Right cardiac atrium (tissue), 5 donors: ENCODE measurements around the gene TBC1D9. TPM values are rescaled to one million over a fixed set of nuclear protein-coding genes. Genes with fewer than 3 reads are reported as not detected.

Source experiments
- ATAC-seq, 2 donors: fragments of 200-7000 bp; cut with Tn5 transposase; one replicate each; pipeline versions ENCODE4 v1.8.0 to v1.9.1; 2020; ENCODE audit warnings: moderate library complexity in 2 of 2, mild to moderate bottlenecking in 1 of 2
- DNase-seq, 3 donors: peaks; one replicate each; pipeline ENCODE4 v3.0.0-alpha.2; 2020
- H3K27ac ChIP-seq: one replicate; pipeline ENCODE4 v1.5.1; 2013; ENCODE audit warnings: mild to moderate bottlenecking, low read length, control low read depth, moderate library complexity
- H3K27me3 ChIP-seq: one replicate; pipeline ENCODE4 v1.6.1; 2013; ENCODE audit not compliant: control insufficient read depth, insufficient read depth
- H3K4me1 ChIP-seq: one replicate; pipeline ENCODE4 v1.6.1; 2013; ENCODE audit warnings: low read length; ENCODE audit not compliant: control insufficient read depth, insufficient read depth
- H3K4me3 ChIP-seq: one replicate; pipeline ENCODE4 v1.5.1; 2013; ENCODE audit warnings: low read length, control low read depth
- H3K9me3 ChIP-seq: one replicate; pipeline ENCODE4 v1.6.1; 2013; ENCODE audit warnings: low read length; ENCODE audit not compliant: control insufficient read depth
- WGBS: extraction: QIAGEN DNeasy Blood & Tissue Kit; methylation state at CpG from one replicate; pipeline ENCODE4 v1.1.7; 2013; 5-methylcytosine and 5-hydroxymethylcytosine counted together
- intact Hi-C, 4 donors: fragments of 100-400 bp; cut with DNase I; formaldehyde crosslinking; loops; one replicate each; pipeline versions ENCODE4 v1.11.0 to v1.14.0; 2022 to 2023
- polyA plus RNA-seq: library from polyadenylated mRNA; stranded (reverse); fragments of 200-250 nt; gene quantifications from one replicate; pipeline ENCODE4 v1.2.3, GENCODE V29; 2013
- total RNA-seq, 4 donors: library from RNA; stranded (reverse); fragmentation: NEBNext Ultra II Directional; extraction: Animal tissue kit (Norgen Biotek cat#: 25700); gene quantifications; one replicate each; pipeline ENCODE4 v1.2.1, GENCODE V29; 2021
- donor health status: healthy with polysubstance abuse.
- donor health status: DM: no; HTN: yes; CAD: no.
- donor health status: DM: no; HTN: no; CAD: no.
- donor health status: DM: no; HTN: yes; CAD: no; lungs with severe emphysema.
- donor health status: DM: yes; HTN: yes; CAD: no.

Gene TBC1D9
- total and polyA plus RNA-seq, 5 donors, result 5.1 to 13.6 (median 12.7) TPM

GRCh38 chr4:140666889-140667614 lies 89.1 kb downstream of the TBC1D9 start:
- no peak for DNase-seq
- intact Hi-C loops, result no loop called here
- WGBS, result 74% methylated on average over 11 of the region's 11 CpGs
- no peak overlapping the region for H3K4me3 ChIP-seq
- no peaks in the 10 kb centered on the region for H3K9me3 ChIP-seq
- no peaks in the 10 kb centered on the region for H3K27me3 ChIP-seq
- no peak for ATAC-seq
- H3K27ac ChIP-seq, result no peak overlapping the region
- H3K4me1 ChIP-seq, result no peaks in the 10 kb centered on the region

GRCh38 chr4:140662082-140662869 lies 93.9 kb downstream of the TBC1D9 start:
- DNase-seq (no peak), ATAC-seq (no peak)
- WGBS, result 86% methylated on average over 3 of the region's 3 CpGs
- no peak overlapping the region for H3K27ac ChIP-seq
- no peak overlapping the region for H3K4me3 ChIP-seq
- H3K4me1 ChIP-seq, result no peaks in the 10 kb centered on the region
- no peaks in the 10 kb centered on the region for H3K27me3 ChIP-seq
- no peaks in the 10 kb centered on the region for H3K9me3 ChIP-seq
- intact Hi-C loops, result no loop called here

GRCh38 chr4:140661550-140661949 lies 94.6 kb downstream of the TBC1D9 start:
- intact Hi-C loops, result no loop called here
- ATAC-seq (no peak), DNase-seq (no peak)
- no peaks in the 10 kb centered on the region for H3K4me1 ChIP-seq
- H3K4me3 ChIP-seq, result no peak overlapping the region
- H3K27me3 ChIP-seq, result no peaks in the 10 kb centered on the region
- 95% methylated on average over 1 of the region's 1 CpG for WGBS
- no peaks in the 10 kb centered on the region for H3K9me3 ChIP-seq
- no peak overlapping the region for H3K27ac ChIP-seq

DNA sequence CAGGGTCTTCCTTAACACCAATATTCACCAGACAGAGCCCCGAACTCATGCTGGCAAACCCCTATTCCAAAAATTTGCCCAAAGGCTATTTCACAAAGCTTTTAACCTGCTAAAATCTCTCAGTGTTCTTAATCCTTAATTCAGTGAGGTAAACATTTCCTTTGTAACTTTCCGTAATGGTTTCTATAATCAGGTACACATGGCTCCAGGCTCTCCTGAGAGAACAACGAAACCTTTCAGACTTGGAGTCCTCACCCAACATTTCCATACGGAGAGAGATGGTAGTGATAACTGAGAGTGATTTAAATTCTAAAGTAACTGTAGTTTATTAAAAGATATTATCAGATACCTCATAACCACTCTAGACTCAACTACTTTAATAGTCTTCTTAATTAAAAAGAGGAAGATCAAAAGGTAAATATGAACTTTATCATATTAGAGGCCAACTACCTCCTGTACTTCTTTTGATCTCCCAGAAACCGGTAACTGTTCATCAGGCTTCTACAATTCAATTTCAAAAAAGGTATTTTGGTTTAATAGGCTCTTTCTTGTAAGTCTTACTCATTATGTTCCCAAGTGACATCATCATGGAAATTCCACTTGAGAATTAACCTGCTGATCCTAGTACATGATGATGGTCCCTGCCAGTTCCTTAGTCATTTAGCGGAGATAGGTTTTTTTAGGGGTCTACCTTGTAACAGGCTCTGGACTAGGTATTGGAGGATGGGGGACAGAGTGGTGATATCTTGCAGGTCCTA lies 96.1 kb downstream of the TBC1D9 start:
- no peak for ATAC-seq
- Histone ChIP-seq H3K4me3 (no peak overlapping the region), H3K4me1 (no peaks in the 10 kb centered on the region), H3K27ac (no peak overlapping the region), H3K27me3 (no peaks in the 10 kb centered on the region), H3K9me3 (no peaks in the 10 kb centered on the region)
- WGBS, result 96% methylated on average over 6 of the region's 6 CpGs
- intact Hi-C loops, result loop anchor here in 1 of 4 donors (10.0 kb wide), 1 partner anchor 105 kb away; no protein-coding TSS in a partner anchor
- DNase-seq, result no peak

- H3K27ac ChIP-seq, result no peak overlapping the region
- 96% methylated on average over 1 of the region's 1 CpG for WGBS
- H3K9me3 ChIP-seq, result no peaks in the 10 kb centered on the region
- DNase-seq (no peak), ATAC-seq (no peak)
- no peaks in the 10 kb centered on the region for H3K27me3 ChIP-seq
- intact Hi-C loops, result loop anchor here in 1 of 4 donors (10.0 kb wide), 1 partner anchor 110 kb away; no protein-coding TSS in a partner anchor
- no peak overlapping the region for H3K4me3 ChIP-seq
- no peaks in the 10 kb centered on the region for H3K4me1 ChIP-seq
Measured at GRCh38 chr4:140654495-140654814, 101.7 kb downstream of the TBC1D9 start.

GRCh38 chr4:140653718-140654494 lies 102.3 kb downstream of the TBC1D9 start:
- intact Hi-C loops, result loop anchor here in 1 of 4 donors (10.0 kb wide), 1 partner anchor 111 kb away; no protein-coding TSS in a partner anchor
- no peaks in the 10 kb centered on the region for H3K9me3 ChIP-seq
- H3K4me1 ChIP-seq, result no peaks in the 10 kb centered on the region
- 41% methylated on average over 8 of the region's 8 CpGs for WGBS
- peak overlapping the region; percentile 25 for H3K4me3 ChIP-seq
- H3K27ac ChIP-seq, result no peak overlapping the region
- peak in 1 of 3 donors; percentile 50 for DNase-seq
- no peaks in the 10 kb centered on the region for H3K27me3 ChIP-seq
- peak; percentile 82 to 87 for ATAC-seq

- Histone ChIP-seq H3K4me1 (no peaks in the 10 kb centered on the region), H3K9me3 (no peaks in the 10 kb centered on the region), H3K27me3 (no peaks in the 10 kb centered on the region), H3K4me3 (no peak overlapping the region), H3K27ac (no peak overlapping the region)
- DNase-seq (no peak), ATAC-seq (no peak)
- 95% methylated on average over 2 of the region's 2 CpGs for WGBS
- intact Hi-C loops, result loop anchor here in 1 of 4 donors (10.0 kb wide), 1 partner anchor 112 kb away; no protein-coding TSS in a partner anchor
Measured at GRCh38 chr4:140652601-140653000, 103.6 kb downstream of the TBC1D9 start.

DNA sequence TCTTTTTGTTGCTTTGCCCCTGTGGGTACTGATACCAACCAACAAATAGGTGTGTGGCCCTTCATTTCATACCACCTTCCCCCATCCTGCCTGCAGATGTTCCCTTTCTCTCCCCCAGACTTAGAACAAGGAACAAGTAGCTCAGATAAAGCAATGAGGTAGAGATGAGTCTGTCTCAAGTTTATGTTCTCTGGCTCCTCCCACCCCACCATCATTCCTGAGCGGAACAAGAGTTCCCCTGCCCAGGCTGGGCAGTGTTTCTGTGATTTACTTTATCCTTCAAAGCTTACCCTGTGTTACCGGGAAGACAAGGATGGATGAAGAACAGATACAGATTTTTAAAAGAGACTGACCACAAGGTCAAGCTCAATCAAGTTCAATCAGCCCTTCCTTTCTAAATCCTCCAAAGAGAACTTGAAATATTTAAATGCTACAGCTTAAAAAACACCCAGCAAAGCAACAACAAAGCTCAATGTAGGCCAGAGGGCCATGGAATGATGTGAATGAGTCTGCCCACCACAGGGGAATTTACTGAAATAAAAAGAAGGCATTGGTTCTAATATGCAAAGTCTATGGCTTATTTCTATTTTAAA lies 107.4 kb downstream of the TBC1D9 start:
- WGBS, result 93% methylated on average over 2 of the region's 2 CpGs
- intact Hi-C loops, result loop anchor here in 1 of 4 donors (10.0 kb wide), 1 partner anchor 106 kb away; the partner anchor contains the start of gene TBC1D9

DNA sequence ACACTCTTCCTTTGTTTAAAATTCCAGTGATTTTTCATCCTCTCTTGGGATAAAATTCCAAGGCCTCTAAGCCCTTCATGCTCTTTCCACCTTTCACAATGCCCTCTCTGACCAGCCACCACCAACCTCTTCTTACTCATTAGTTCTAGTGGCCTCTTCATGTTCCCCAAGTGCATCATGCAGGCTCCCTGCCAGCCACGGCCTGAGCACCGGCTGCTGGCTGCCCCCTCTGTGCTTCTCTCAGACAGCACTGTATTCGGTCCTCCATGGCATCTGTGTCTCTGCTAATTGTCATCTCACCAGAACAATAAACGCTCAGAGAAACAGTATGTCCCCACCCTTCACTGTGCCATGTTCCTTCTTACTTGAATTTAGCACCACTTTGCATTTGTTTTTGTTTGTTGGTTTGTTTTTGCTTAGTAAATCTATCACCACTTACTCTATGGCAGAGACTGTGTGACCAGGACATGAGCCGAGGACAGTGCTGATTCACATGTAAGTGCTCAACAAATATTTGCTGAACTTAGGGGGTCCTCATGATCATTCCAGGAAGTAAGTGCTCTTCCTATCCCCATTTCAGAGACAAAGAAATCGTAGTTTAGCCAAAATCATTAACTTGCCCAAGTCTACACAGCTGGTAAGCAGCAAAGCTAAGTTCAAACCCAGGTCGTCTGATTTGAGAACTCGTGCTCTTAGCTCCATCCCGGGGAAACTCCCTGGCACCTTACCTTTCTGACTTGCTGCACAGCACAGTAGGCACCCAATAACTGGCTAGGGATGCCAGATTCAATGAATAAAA lies 110.4 kb downstream of the TBC1D9 start:
- no peak overlapping the region for H3K4me3 ChIP-seq
- intact Hi-C loops, result loop anchor here in 1 of 4 donors (10.0 kb wide), 1 partner anchor 109 kb away; the partner anchor contains the start of gene TBC1D9
- no peaks in the 10 kb centered on the region for H3K27me3 ChIP-seq
- DNase-seq, result peak; percentile 13 to 67 (median 60)
- H3K9me3 ChIP-seq, result no peaks in the 10 kb centered on the region
- no peak overlapping the region for H3K27ac ChIP-seq
- no peaks in the 10 kb centered on the region for H3K4me1 ChIP-seq
- 61% methylated on average over 9 of the region's 9 CpGs for WGBS
- ATAC-seq, result peak; percentile 16 to 21

More for the DNA sequence above, 107.4 kb downstream of the TBC1D9 start:
- H3K4me1 ChIP-seq, result no peaks in the 10 kb centered on the region
- no peak overlapping the region for H3K27ac ChIP-seq
- H3K9me3 ChIP-seq, result no peaks in the 10 kb centered on the region
- ATAC-seq (no peak), DNase-seq (no peak)
- H3K4me3 ChIP-seq, result no peak overlapping the region
- H3K27me3 ChIP-seq, result no peaks in the 10 kb centered on the region
